ENCODE data around the gene PNPLA7.

- TF ChIP-seq CTCF (IDR thresholded peaks at IDR 0.05) (no peak), POLR2A (IDR thresholded peaks at IDR 0.05) (no peak)
Measured at GRCh38 chr9:137554349-137554748, 4.1 kb upstream of the PNPLA7 start.
